B cell (primary cell): ENCODE measurements around the gene NTN4. TPM values are rescaled to one million over a fixed set of nuclear protein-coding genes. Genes with fewer than 3 reads are reported as not detected.

Experiments used
- ATAC-seq: fragments of 200-7000 bp; cut with Tn5 transposase; one replicate; pipeline ENCODE4 v1.10.0; 2021; ENCODE audit warnings: low read depth, mild to moderate bottlenecking, moderate number of reproducible peaks, moderate library complexity
- CTCF ChIA-PET: fragments of 350-600 bp; sonication (Branson Sonifier 250); formaldehyde crosslinking; loops from one replicate; lab custom pipeline; 2021; ENCODE audit warnings: antibody characterized with exemption, inconsistent platforms; lab: Charles Lee
- POLR2A ChIA-PET: fragments of 350-600 bp; sonication (Branson Sonifier 250); formaldehyde crosslinking; loops from one replicate; lab custom pipeline; 2021; ENCODE audit warnings: antibody characterized with exemption; lab: Charles Lee
- DNase-seq: peaks from one replicate; pipeline ENCODE4 v3.0.0; 2013
- H2AFZ ChIP-seq: 2 replicates; pipeline ENCODE4 v1.6.1; 2012; ENCODE audit warnings: mild to moderate bottlenecking, low read depth, low read length; ENCODE audit not compliant: insufficient read depth, poor library complexity, severe bottlenecking
- H3K27ac ChIP-seq, 2 donors: 1 replicate in 1 of 2; 2 replicates in 1 of 2; pipeline ENCODE4 v1.5.1; 2012 to 2013; ENCODE audit warnings: low read length in 2 of 2, mild to moderate bottlenecking in 2 of 2, moderate library complexity in 1 of 2
- H3K27me3 ChIP-seq, 4 experiments: fragments of 200-600 bp in 1 of 4; sonication (generic) in 1 of 4; replicated peaks in 1 of 4; 1 replicate in 2 of 4; 2 replicates in 2 of 4; pipeline versions ENCODE4 v1.6.1 to v1.7.0; 2013 to 2016; ENCODE audit warnings: low read length in 3 of 4, mild to moderate bottlenecking in 2 of 4, mixed read lengths in 1 of 4, moderate library complexity in 1 of 4; ENCODE audit not compliant: insufficient read depth in 4 of 4, control insufficient read depth in 3 of 4; ENCODE audit errors: control extremely low read depth in 1 of 4
- H3K36me3 ChIP-seq, 2 experiments: replicated peaks in 1 of 2; 1 replicate in 1 of 2; 2 replicates in 1 of 2; pipeline versions ENCODE4 v1.6.1 to v1.7.1; 2013; ENCODE audit warnings: low read length in 1 of 2; ENCODE audit not compliant: insufficient read depth in 2 of 2, control insufficient read depth in 1 of 2; ENCODE audit errors: control extremely low read depth in 1 of 2, extremely low read depth in 1 of 2
- H3K4me1 ChIP-seq, 2 donors: fragments of 200-600 bp in 1 of 2; sonication (generic) in 1 of 2; 1 replicate in 1 of 2; 2 replicates in 1 of 2; pipeline versions ENCODE4 v1.5.1 to v1.6.1; 2013 to 2017; ENCODE audit warnings: low read length in 2 of 2; ENCODE audit not compliant: control insufficient read depth in 2 of 2, insufficient read depth in 2 of 2
- H3K4me2 ChIP-seq: replicated peaks from 2 replicates; pipeline ENCODE3; 2012; ENCODE audit warnings: mild to moderate bottlenecking, low read depth, low read length; ENCODE audit not compliant: poor library complexity, severe bottlenecking
- H3K4me3 ChIP-seq, 5 experiments: fragments of 200-600 bp in 1 of 5; sonication (generic) in 1 of 5; 1 replicate in 3 of 5; 2 replicates in 2 of 5; pipeline versions ENCODE4 v1.5.1 to v1.7.0; 2011 to 2016; ENCODE audit warnings: low read length in 4 of 5, mild to moderate bottlenecking in 4 of 5, low read depth in 2 of 5, control low read depth in 1 of 5, moderate library complexity in 1 of 5; ENCODE audit not compliant: insufficient read depth in 1 of 5; ENCODE audit errors: control extremely low read depth in 1 of 5, extremely low read depth in 1 of 5
- H3K79me2 ChIP-seq: fragments of 200-600 bp; sonication (generic); one replicate; pipeline ENCODE4 v1.6.0; 2016; ENCODE audit warnings: low read length; ENCODE audit not compliant: control insufficient read depth, insufficient read depth
- H3K9ac ChIP-seq: fragments of 200-600 bp; sonication (generic); 2 replicates; pipeline ENCODE4 v1.6.1; 2017; ENCODE audit warnings: mild to moderate bottlenecking, low read length, moderate library complexity
- H3K9me3 ChIP-seq, 3 donors: one replicate each; pipeline versions ENCODE4 v1.6.1 to v1.7.1; 2013; ENCODE audit warnings: low read length in 2 of 3; ENCODE audit not compliant: control insufficient read depth in 2 of 3, insufficient read depth in 1 of 3; ENCODE audit errors: control extremely low read depth in 1 of 3
- H4K20me1 ChIP-seq: 2 replicates; pipeline ENCODE4 v1.6.0; 2012; ENCODE audit warnings: mild to moderate bottlenecking, low read length; ENCODE audit not compliant: insufficient read depth, control insufficient read depth, poor library complexity, severe bottlenecking
- H3K27ac Mint-ChIP-seq: one replicate; pipeline ENCODE4 v1.8.0; 2021; ENCODE audit warnings: mixed read lengths
- H3K27me3 Mint-ChIP-seq: one replicate; pipeline ENCODE4 v1.8.0; 2021; ENCODE audit warnings: mixed read lengths
- H3K4me1 Mint-ChIP-seq: one replicate; pipeline ENCODE4 v1.8.0; 2021; ENCODE audit warnings: mixed read lengths
- H3K4me3 Mint-ChIP-seq: one replicate; pipeline ENCODE4 v1.8.0; 2021; ENCODE audit warnings: mixed read lengths
- H3K9me3 Mint-ChIP-seq: one replicate; pipeline ENCODE4 v1.8.0; 2022; ENCODE audit warnings: mixed read lengths; ENCODE audit not compliant: insufficient read depth
- CTCF ChIP-seq: fragments of 200-600 bp; IDR thresholded peaks from one replicate; pipeline ENCODE4 v1.8.0; 2022; ENCODE audit warnings: antibody characterized with exemption, mild to moderate bottlenecking
- EZH2 ChIP-seq: IDR thresholded peaks from 2 replicates; pipeline ENCODE4 v1.6.1; 2012; ENCODE audit warnings: borderline replicate concordance, low read depth, mild to moderate bottlenecking, moderate library complexity, low read length; ENCODE audit not compliant: insufficient read depth, poor library complexity, severe bottlenecking
- WGBS: methylation state at CpG from one replicate; pipeline ENCODE4 v1.1.5; 2013; ENCODE audit warnings: missing lambda C conversion rate; ENCODE audit not compliant: insufficient coverage; 5-methylcytosine and 5-hydroxymethylcytosine counted together
- intact Hi-C: fragments of 100-400 bp; cut with micrococcal nuclease; formaldehyde crosslinking; loops from one replicate; pipeline ENCODE4 v1.10.0; 2022
- polyA plus RNA-seq: library from polyadenylated mRNA; depleted of rRNA; stranded (reverse); fragments of >200 nt; gene quantifications from 2 replicates; pipeline ENCODE4 v1.2.3, GENCODE V29; 2012
- total RNA-seq, 2 donors: library from RNA; stranded (reverse); fragments of 120-200 nt in 1 of 2; gene quantifications; 1 replicate in 1 of 2; 2 replicates in 1 of 2; pipeline versions ENCODE4 v1.2.3 to v1.2.4, GENCODE V29; 2013 to 2022

NTN4 gene
- total and polyA plus RNA-seq, 2 donors (not counting 1 experiment from before 2014, with no cell fraction given): not detected

GRCh38 chr12:95661360-95661759 lies 129.2 kb downstream of the NTN4 start:
- no peaks in the 10 kb centered on the region for H3K4me1 ChIP-seq
- WGBS: no CpG with 5 or more reads among the region's 1 CpG
- H4K20me1 ChIP-seq: no peaks in the 10 kb centered on the region
- Mint-ChIP-seq H3K4me1 (no peaks in the 10 kb centered on the region), H3K9me3 (no peaks in the 10 kb centered on the region), H3K27ac (no peak overlapping the region), H3K27me3 (peaks cover 15% of the 10 kb centered on the region), H3K4me3 (no peak overlapping the region)
- POLR2A ChIA-PET: no interaction called here
- H3K36me3 ChIP-seq: no peaks in the 10 kb centered on the region
- peaks cover 0 to 6% (median 2%) of the 10 kb centered on the region in 4 experiments for H3K27me3 ChIP-seq
- TF ChIP-seq EZH2: no peak
- no peak for TF ChIP-seq CTCF
- CTCF ChIA-PET: no interaction called here
- no peak overlapping the region for H3K4me3 ChIP-seq
- no peak overlapping the region for H3K9ac ChIP-seq
- H3K79me2 ChIP-seq: no peaks in the 10 kb centered on the region
- no peak overlapping the region for H2AFZ ChIP-seq
- H3K4me2 ChIP-seq: no peak overlapping the region
- no peaks in the 10 kb centered on the region for H3K9me3 ChIP-seq
- intact Hi-C loops: no loop called here
- no peak for ATAC-seq
- no peak for DNase-seq
- no peak overlapping the region for H3K27ac ChIP-seq

GRCh38 chr12:95658386-95658785 lies 132.2 kb downstream of the NTN4 start:
- peaks cover 15% of the 10 kb centered on the region for H3K27me3 Mint-ChIP-seq

More at GRCh38 chr12:95658386-95658785, 132.2 kb downstream of the NTN4 start:
- no peaks in the 10 kb centered on the region for H3K9me3 ChIP-seq
- ChIA-PET POLR2A (no interaction called here), CTCF (no interaction called here)
- no peak for ATAC-seq
- Mint-ChIP-seq H3K4me1 (no peaks in the 10 kb centered on the region), H3K27ac (no peak overlapping the region), H3K9me3 (peaks cover 3% of the 10 kb centered on the region), H3K4me3 (no peak overlapping the region)
- intact Hi-C loops: no loop called here
- H3K4me2 ChIP-seq: no peak overlapping the region
- DNase-seq: no peak
- peaks cover 0 to 6% (median 3%) of the 10 kb centered on the region in 4 experiments for H3K27me3 ChIP-seq
- no peak overlapping the region for H3K4me3 ChIP-seq
- no peaks in the 10 kb centered on the region for H3K4me1 ChIP-seq
- no peak overlapping the region for H3K27ac ChIP-seq
- H3K79me2 ChIP-seq: no peaks in the 10 kb centered on the region
- no peak overlapping the region for H2AFZ ChIP-seq
- H4K20me1 ChIP-seq: no peaks in the 10 kb centered on the region
- H3K36me3 ChIP-seq: no peaks in the 10 kb centered on the region
- TF ChIP-seq CTCF: no peak
- TF ChIP-seq EZH2: no peak
- no CpG with 5 or more reads among the region's 6 CpGs for WGBS
- H3K9ac ChIP-seq: no peak overlapping the region
